GM19438 (cell line): ENCODE measurements around the gene MTTP.
"Not testable (repeated sequence)": the region's sequence is repeated elsewhere in the genome, so short reads cannot be mapped to it uniquely, and the experiment has no call there.

Experiments used
- ATAC-seq: cut with Tn5 transposase; IDR thresholded peaks from one replicate; pipeline ENCODE4 v1.9.1; 2021; ENCODE audit warnings: low read depth; ENCODE audit not compliant: unreplicated experiment

MTTP gene

DNA sequence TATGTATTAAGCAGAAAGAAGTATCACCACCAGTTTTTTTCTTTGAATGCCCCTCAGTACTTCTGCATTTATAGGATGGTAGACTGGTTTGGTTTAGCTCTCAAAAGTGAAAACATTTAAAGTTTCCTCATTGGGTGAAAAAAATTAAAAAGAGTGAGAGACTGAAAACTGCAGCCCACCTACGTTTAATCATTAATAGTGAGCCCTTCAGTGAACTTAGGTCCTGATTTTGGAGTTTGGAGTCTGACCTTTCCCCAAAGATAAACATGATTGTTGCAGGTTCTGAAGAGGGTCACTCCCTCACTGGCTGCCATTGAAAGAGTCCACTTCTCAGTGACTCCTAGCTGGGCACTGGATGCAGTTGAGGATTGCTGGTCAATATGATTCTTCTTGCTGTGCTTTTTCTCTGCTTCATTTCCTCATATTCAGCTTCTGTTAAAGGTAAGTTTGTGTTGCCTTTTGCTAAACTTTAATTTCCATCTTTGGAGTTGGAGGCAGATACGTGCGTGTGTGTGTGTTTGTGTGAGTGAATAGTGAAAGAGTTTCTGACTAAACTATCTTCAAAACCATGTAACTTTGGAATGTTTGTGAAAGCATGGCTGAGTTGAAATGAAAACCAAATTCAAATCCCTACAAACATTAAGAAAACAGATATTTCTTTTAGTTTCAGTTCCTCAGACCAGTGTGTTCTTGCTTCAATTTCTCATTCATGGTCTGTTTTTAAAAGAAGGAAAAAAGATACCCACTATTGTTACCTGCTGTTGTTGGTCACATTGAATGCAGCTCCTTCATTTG, at the start of gene MTTP:
MTTP (plus strand) TSS at position 295 of the 795 bp plus-strand sequence; CDS start at position 381, 86 bp downstream.
- peak; percentile 79 for ATAC-seq

- ATAC-seq = no peak
These were observed 45.4 kb upstream of the MTTP start for GRCh38 chr4:99529228-99529627.

- ATAC-seq = no peak
These were observed 44.7 kb upstream of the MTTP start for GRCh38 chr4:99529956-99530355.

- ATAC-seq = not testable (repeated sequence)
These were observed 39.9 kb upstream of the MTTP start for GRCh38 chr4:99534699-99535098.

- no peak for ATAC-seq
These were observed 38.4 kb upstream of the MTTP start for GRCh38 chr4:99536271-99536670.

- ATAC-seq = no peak
These were observed 37.8 kb upstream of the MTTP start for GRCh38 chr4:99536848-99537247.

- ATAC-seq = no peak
These were observed 37.0 kb upstream of the MTTP start for GRCh38 chr4:99537674-99538073.

GRCh38 chr4:99540277-99540939, 34.2 kb upstream of the MTTP start:
- ATAC-seq = no peak

- no peak for ATAC-seq
These were observed 21.8 kb upstream of the MTTP start for GRCh38 chr4:99552872-99553271.

GRCh38 chr4:99563310-99564186, 11.1 kb upstream of the MTTP start, which contains the start of gene TRMT10A:
Gene TRMT10A, minus strand, starts transcription at chr4:99564039. Its CDS starts 4,701 bp downstream, at chr4:99559338.
- ATAC-seq = peak; percentile 96

GRCh38 chr4:99564921-99565320, 9.7 kb upstream of the MTTP start:
- no peak for ATAC-seq

DNA sequence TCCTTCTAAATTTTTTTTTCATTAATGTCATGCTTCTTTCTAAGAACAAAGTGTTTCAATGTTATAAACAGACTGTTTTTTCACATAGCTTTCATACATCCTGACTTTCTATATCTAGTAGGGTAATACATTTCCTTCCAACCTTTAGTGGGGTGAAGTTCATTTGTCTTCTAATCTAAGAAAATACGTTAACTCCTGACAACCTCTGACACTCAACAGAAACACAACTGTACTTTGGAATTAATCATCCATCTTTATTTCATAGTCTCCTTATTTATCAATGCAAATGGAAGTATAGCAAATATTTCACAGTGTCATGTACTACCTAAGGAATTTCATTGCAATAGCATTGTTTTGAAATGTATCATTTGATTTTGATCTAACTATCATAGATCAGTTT, 2.7 kb upstream of the MTTP start:
- no peak for ATAC-seq

- ATAC-seq = no peak
These were observed 1.9 kb upstream of the MTTP start for GRCh38 chr4:99572527-99573240.

GRCh38 chr4:99573735-99574368, 772 bp upstream of the MTTP start:
- no peak for ATAC-seq

DNA sequence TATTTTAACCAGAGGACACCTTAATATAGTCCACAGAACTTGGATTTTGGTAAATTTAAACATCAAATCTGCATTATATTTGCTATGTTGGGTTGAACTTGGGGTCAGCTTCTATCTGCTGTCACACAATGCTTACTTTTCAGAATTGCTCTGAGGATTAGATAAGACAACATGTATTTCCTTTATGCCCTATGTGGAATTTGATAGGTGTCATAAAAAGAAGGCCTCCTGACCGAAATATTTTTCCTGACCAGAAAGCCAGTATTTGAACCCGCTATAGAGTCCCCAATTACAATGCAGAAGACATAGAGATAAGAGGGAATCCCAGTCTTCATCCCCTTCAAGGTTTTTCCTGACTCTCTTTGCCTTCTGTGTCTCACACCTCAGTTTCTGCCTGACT, 4.1 kb downstream of the MTTP start:
- ATAC-seq = no peak

GRCh38 chr4:99585516-99585915, 10.9 kb downstream of the MTTP start:
- ATAC-seq = no peak

DNA sequence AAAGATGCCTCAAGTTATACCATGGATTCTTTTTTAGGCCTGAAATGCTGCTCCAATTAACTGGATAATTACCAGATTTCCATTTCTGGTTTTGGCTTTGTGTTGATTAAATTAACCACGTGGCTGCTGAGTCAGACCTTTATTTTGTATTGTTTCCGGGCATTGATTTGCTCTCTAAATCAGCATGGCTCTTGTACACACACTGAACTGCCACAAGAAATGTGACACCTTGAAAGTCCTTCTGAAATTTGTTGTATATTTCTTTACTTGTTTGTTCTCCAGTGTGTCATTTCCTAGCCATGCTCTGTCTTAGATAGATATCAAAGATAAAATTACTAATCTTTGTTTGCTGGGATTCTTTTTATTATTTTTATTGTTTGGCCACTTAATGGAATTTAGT, 11.7 kb downstream of the MTTP start:
- no peak for ATAC-seq

DNA sequence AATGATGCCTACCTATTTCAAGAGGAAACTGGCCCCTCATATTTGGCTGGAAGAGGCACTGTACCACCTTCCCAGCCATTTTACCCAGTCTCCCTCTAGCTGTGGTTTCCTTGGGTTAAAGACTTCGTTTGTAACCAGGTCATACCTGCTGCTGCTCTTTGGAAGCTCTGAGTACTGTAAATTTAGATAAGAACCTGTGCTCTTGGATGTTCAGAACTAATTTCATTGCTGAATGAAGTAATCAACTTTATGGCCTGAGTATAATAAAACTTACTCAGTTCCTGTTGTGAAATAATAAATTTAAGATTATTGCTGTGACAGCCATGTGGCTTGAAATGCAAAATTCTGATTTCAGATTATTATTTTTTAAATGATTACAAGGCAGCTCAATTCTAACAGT, 12.2 kb downstream of the MTTP start:
- ATAC-seq = no peak

- ATAC-seq = no peak
These were observed 12.7 kb downstream of the MTTP start for GRCh38 chr4:99587309-99587708.

- ATAC-seq = no peak
These were observed 13.2 kb downstream of the MTTP start for GRCh38 chr4:99587803-99588202.
